Measurements from ENCODE around the gene PPP2R2C.

PPP2R2C gene

DNA sequence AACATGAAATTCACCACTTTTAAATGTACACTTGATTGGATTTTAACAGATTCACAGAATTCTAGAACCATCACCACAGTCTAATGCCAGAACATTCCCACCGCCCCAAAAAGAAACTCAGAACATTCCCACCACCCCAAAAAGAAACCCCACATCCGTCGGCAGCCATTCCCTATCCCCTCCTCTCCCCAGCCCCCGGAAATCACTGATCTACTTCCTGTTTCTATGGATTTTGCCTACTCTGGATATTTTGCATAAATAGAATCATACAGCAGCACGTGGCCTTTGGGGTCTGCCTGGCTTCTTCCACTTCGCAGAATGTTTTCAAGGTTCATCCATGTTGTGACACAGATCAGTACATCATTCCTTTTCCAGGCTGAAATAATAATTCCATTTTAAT is 79.3 kb downstream of the PPP2R2C start:
- Histone ChIP-seq H3K27ac (ENCODE audit: insufficient read depth in 1 of 2, low read depth in 1 of 2, low read length in 2 of 2, poor library complexity in 1 of 2, severe bottlenecking in 2 of 2) (no peak overlapping the region), H3K9me3 (ENCODE audit: control extremely low read depth in 1 of 5, control insufficient read depth in 4 of 5, insufficient read depth in 2 of 5, low read depth in 1 of 5, low read length in 4 of 5) (no peaks in the 10 kb centered on the region), H3K27me3 (replicated peaks in 2 of 5; ENCODE audit: control insufficient read depth in 4 of 5, insufficient read depth in 5 of 5, low read length in 4 of 5) (peaks cover 2 to 55% (median 13%) of the 10 kb centered on the region in 5 experiments), H3K4me3 (ENCODE audit: control insufficient read depth in 1 of 7, extremely low read depth in 1 of 7, insufficient read depth in 4 of 7, low read depth in 2 of 7, low read length in 6 of 7) (no peak overlapping the region), H3K4me1 (ENCODE audit: control extremely low read depth in 1 of 4, control insufficient read depth in 4 of 4, insufficient read depth in 4 of 4, low read length in 3 of 4) (no peaks in the 10 kb centered on the region), H3K36me3 (ENCODE audit: control insufficient read depth in 4 of 4, insufficient read depth in 4 of 4, low read length in 3 of 4) (no peaks in the 10 kb centered on the region)
- ChIA-PET CTCF (interaction anchor here (1.3 kb wide), 1 partner anchor 66 kb away, joined by 3 read pairs; no protein-coding TSS in a partner anchor), POLR2A (no interaction called here)
- WGBS (ENCODE audit: insufficient coverage) = 63% methylated on average over 6 of the region's 6 CpGs
- no peak for DNase-seq

DNA sequence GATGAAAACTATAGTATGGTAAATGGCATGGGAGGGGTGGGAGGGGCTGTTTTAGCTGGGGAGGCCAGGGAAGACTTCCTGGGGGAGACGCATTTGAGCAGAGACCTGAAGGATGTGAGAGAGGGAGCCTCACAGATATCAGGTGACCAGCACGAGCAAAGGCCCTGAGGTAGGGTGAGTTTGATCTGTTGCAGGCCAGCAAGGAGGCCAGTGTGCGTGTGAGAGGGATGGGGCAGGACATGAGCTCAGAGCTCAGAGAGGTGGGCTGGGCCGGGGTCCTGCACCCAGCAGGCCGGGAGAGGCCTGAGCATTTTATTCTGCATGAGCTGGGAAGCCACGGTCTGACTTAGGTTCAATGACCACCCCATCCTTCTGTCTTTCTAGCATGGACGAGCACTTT is 80.0 kb downstream of the PPP2R2C start:
- H3K4me1 ChIP-seq (ENCODE audit: control extremely low read depth in 1 of 4, control insufficient read depth in 4 of 4, insufficient read depth in 4 of 4, low read length in 3 of 4) = no peaks in the 10 kb centered on the region
- 87% methylated on average over 7 of the region's 7 CpGs for WGBS (ENCODE audit: insufficient coverage)
- H3K4me3 ChIP-seq (ENCODE audit: control insufficient read depth in 1 of 7, extremely low read depth in 1 of 7, insufficient read depth in 4 of 7, low read depth in 2 of 7, low read length in 6 of 7) = no peak overlapping the region
- H3K9me3 ChIP-seq (ENCODE audit: control extremely low read depth in 1 of 5, control insufficient read depth in 4 of 5, insufficient read depth in 2 of 5, low read depth in 1 of 5, low read length in 4 of 5) = no peaks in the 10 kb centered on the region
- no peak overlapping the region for H3K27ac ChIP-seq (ENCODE audit: insufficient read depth in 1 of 2, low read depth in 1 of 2, low read length in 2 of 2, poor library complexity in 1 of 2, severe bottlenecking in 2 of 2)
- no peak for DNase-seq
- H3K27me3 ChIP-seq (replicated peaks in 2 of 5; ENCODE audit: control insufficient read depth in 4 of 5, insufficient read depth in 5 of 5, low read length in 4 of 5) = peaks cover 0 to 50% (median 13%) of the 10 kb centered on the region in 5 experiments
- ChIA-PET CTCF (interaction anchor here (0.9 to 1.3 kb wide), 2 partner anchors 13 to 65 kb away, joined by 3 read pairs; no protein-coding TSS in a partner anchor), POLR2A (no interaction called here)
- no peaks in the 10 kb centered on the region for H3K36me3 ChIP-seq (ENCODE audit: control insufficient read depth in 4 of 4, insufficient read depth in 4 of 4, low read length in 3 of 4)

DNA sequence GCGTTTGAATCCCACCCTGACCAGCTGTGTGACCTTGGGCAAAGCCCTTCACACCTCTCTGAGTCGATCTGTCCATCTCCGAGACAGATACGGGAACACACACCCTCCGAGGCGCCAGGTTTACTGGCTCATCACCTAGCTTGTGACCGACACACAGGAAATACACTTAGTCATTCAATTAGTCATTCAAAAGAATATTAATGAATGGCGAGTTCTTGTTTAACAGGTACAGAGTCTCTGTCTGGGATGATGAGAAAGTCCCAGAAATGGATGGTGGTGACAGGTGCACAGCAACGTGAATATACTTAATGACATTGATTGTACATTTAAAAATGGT is 80.6 kb downstream of the PPP2R2C start:
- POLR2A ChIA-PET = no interaction called here
- H3K4me3 ChIP-seq (ENCODE audit: control insufficient read depth in 1 of 7, extremely low read depth in 1 of 7, insufficient read depth in 4 of 7, low read depth in 2 of 7, low read length in 6 of 7) = no peak overlapping the region
- H3K36me3 ChIP-seq (ENCODE audit: control insufficient read depth in 4 of 4, insufficient read depth in 4 of 4, low read length in 3 of 4) = no peaks in the 10 kb centered on the region
- H3K9me3 ChIP-seq (ENCODE audit: control extremely low read depth in 1 of 5, control insufficient read depth in 4 of 5, insufficient read depth in 2 of 5, low read depth in 1 of 5, low read length in 4 of 5) = no peaks in the 10 kb centered on the region
- no peak for DNase-seq
- H3K4me1 ChIP-seq (ENCODE audit: control extremely low read depth in 1 of 4, control insufficient read depth in 4 of 4, insufficient read depth in 4 of 4, low read length in 3 of 4) = no peaks in the 10 kb centered on the region
- CTCF ChIA-PET = interaction anchor here (0.9 to 1.3 kb wide), 2 partner anchors 12 to 65 kb away, joined by 3 read pairs; no protein-coding TSS in a partner anchor
- H3K27ac ChIP-seq (ENCODE audit: insufficient read depth in 1 of 2, low read depth in 1 of 2, low read length in 2 of 2, poor library complexity in 1 of 2, severe bottlenecking in 2 of 2) = no peak overlapping the region
- WGBS (ENCODE audit: insufficient coverage) = 87% methylated on average over 7 of the region's 9 CpGs
- H3K27me3 ChIP-seq (replicated peaks in 2 of 5; ENCODE audit: control insufficient read depth in 4 of 5, insufficient read depth in 5 of 5, low read length in 4 of 5) = peaks cover 0 to 46% (median 13%) of the 10 kb centered on the region in 5 experiments

DNA sequence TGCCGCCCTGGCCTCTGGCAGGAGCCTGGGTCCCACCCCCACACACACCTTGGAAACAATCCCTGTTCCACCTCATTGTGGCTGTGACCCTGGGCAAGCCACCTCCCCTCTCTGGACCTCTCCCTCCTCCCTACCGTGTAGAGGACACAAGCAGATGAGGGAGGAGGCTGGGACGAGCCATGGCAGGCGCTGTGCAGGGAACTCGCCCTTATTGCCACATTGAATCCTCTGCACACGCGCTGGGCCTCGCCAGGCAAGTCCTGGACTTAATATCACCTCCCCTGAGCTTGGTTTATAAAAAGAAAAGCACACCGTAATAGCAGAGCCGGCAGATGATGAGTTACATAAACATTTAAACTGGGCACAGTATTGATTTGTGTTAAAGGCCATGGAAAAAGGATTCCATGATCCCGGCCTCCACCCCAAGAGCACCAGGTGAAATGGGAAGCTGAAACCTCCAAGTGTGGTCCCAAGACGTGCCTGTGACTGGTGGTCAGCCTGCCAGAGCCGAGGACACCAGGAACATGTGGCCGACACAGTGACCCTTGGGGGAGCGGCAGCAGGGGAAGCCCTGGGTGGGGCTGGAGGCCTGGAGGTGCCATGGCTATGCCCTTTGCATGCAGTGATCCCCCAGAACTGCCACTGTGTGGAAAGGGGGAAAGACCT is 81.1 kb downstream of the PPP2R2C start:
- Histone ChIP-seq H3K4me1 (ENCODE audit: control extremely low read depth in 1 of 4, control insufficient read depth in 4 of 4, insufficient read depth in 4 of 4, low read length in 3 of 4) (no peaks in the 10 kb centered on the region), H3K27ac (ENCODE audit: insufficient read depth in 1 of 2, low read depth in 1 of 2, low read length in 2 of 2, poor library complexity in 1 of 2, severe bottlenecking in 2 of 2) (no peak overlapping the region), H3K4me3 (ENCODE audit: control insufficient read depth in 1 of 7, extremely low read depth in 1 of 7, insufficient read depth in 4 of 7, low read depth in 2 of 7, low read length in 6 of 7) (no peak overlapping the region), H3K9me3 (ENCODE audit: control extremely low read depth in 1 of 5, control insufficient read depth in 4 of 5, insufficient read depth in 2 of 5, low read depth in 1 of 5, low read length in 4 of 5) (no peaks in the 10 kb centered on the region), H3K27me3 (replicated peaks in 2 of 5; ENCODE audit: control insufficient read depth in 4 of 5, insufficient read depth in 5 of 5, low read length in 4 of 5) (peaks cover 0 to 46% (median 13%) of the 10 kb centered on the region in 5 experiments), H3K36me3 (ENCODE audit: control insufficient read depth in 4 of 4, insufficient read depth in 4 of 4, low read length in 3 of 4) (no peaks in the 10 kb centered on the region)
- no peak for DNase-seq
- ChIA-PET POLR2A (no interaction called here), CTCF (interaction anchor here (0.6 kb wide), 1 partner anchor 10 kb away, joined by 4 read pairs; no protein-coding TSS in a partner anchor)
- 88% methylated on average over 12 of the region's 15 CpGs for WGBS (ENCODE audit: insufficient coverage)

DNA sequence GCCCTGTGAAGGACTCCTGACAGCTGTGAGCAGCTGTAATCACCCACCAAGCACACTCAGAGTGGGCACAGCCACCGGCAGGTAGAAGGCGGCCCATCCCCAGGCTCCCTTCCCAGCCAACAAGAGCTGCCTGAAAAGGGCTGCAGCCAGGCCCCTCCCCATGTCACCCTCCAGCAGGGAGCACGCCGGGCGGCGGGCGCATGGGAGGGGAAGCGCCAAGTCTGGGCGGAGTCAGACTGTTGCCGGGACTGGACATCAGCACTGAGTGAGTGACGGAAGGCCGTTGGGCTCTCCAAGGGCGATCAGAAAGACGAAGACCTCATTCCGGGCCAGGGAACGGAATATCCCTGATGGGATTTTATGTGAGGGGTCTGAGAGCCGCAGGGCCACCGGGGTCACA is 82.1 kb downstream of the PPP2R2C start:
- 34% methylated on average over 13 of the region's 18 CpGs for WGBS (ENCODE audit: insufficient coverage)
- Histone ChIP-seq H3K4me1 (ENCODE audit: control extremely low read depth in 1 of 4, control insufficient read depth in 4 of 4, insufficient read depth in 4 of 4, low read length in 3 of 4) (no peaks in the 10 kb centered on the region), H3K9me3 (ENCODE audit: control extremely low read depth in 1 of 5, control insufficient read depth in 4 of 5, insufficient read depth in 2 of 5, low read depth in 1 of 5, low read length in 4 of 5) (no peaks in the 10 kb centered on the region), H3K27ac (ENCODE audit: insufficient read depth in 1 of 2, low read depth in 1 of 2, low read length in 2 of 2, poor library complexity in 1 of 2, severe bottlenecking in 2 of 2) (no peak overlapping the region), H3K4me3 (ENCODE audit: control insufficient read depth in 1 of 7, extremely low read depth in 1 of 7, insufficient read depth in 4 of 7, low read depth in 2 of 7, low read length in 6 of 7) (no peak overlapping the region), H3K27me3 (replicated peaks in 2 of 5; ENCODE audit: control insufficient read depth in 4 of 5, insufficient read depth in 5 of 5, low read length in 4 of 5) (peaks cover 0 to 46% (median 13%) of the 10 kb centered on the region in 5 experiments), H3K36me3 (ENCODE audit: control insufficient read depth in 4 of 4, insufficient read depth in 4 of 4, low read length in 3 of 4) (no peaks in the 10 kb centered on the region)
- POLR2A ChIA-PET = no interaction called here
- CTCF ChIA-PET = interaction anchor here (0.6 kb wide), 1 partner anchor 9 kb away, joined by 4 read pairs; no protein-coding TSS in a partner anchor
- DNase-seq = no peak

DNA sequence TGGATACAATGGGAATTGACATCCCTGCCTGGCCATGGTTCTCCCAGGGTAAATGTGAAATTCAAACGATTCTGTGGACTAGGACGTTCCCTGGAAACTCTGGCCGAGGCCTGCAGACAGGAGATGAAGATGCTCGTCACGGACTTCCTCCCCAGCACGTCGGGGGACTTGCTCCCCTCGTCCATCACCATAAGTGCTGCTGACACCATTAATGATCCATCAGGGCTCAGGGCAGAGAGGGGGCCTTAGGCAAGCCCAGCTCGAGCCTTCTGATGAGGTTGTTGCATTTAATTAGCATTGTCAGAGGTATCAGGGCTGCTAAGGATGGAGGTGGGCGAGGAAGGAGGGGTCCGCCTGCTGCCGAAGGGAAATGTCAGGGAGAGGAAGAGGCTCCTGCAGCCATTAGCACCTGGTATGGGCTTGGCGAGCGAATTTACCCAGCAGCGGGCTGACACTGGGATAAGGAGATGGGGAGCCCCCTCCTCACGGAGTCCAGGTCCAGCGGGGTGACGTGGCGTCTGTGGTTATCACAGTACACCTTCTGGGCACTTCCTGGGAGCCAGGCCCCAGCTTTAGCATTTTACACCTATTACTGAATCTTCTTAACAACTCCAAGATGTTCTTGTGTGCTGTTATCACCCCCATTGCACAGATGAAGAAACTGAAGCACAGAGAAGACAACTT is 83.1 kb downstream of the PPP2R2C start:
- no peak overlapping the region for H3K27ac ChIP-seq (ENCODE audit: insufficient read depth in 1 of 2, low read depth in 1 of 2, low read length in 2 of 2, poor library complexity in 1 of 2, severe bottlenecking in 2 of 2)
- POLR2A ChIA-PET = no interaction called here
- 63% methylated on average over 18 of the region's 19 CpGs for WGBS (ENCODE audit: insufficient coverage)
- H3K4me3 ChIP-seq (ENCODE audit: control insufficient read depth in 1 of 7, extremely low read depth in 1 of 7, insufficient read depth in 4 of 7, low read depth in 2 of 7, low read length in 6 of 7) = no peak overlapping the region
- DNase-seq = no peak
- H3K9me3 ChIP-seq (ENCODE audit: control extremely low read depth in 1 of 5, control insufficient read depth in 4 of 5, insufficient read depth in 2 of 5, low read depth in 1 of 5, low read length in 4 of 5) = no peaks in the 10 kb centered on the region
- CTCF ChIA-PET = no interaction called here
- peaks cover 0 to 45% (median 17%) of the 10 kb centered on the region in 5 experiments for H3K27me3 ChIP-seq (replicated peaks in 2 of 5; ENCODE audit: control insufficient read depth in 4 of 5, insufficient read depth in 5 of 5, low read length in 4 of 5)
- H3K36me3 ChIP-seq (ENCODE audit: control insufficient read depth in 4 of 4, insufficient read depth in 4 of 4, low read length in 3 of 4) = no peaks in the 10 kb centered on the region
- no peaks in the 10 kb centered on the region for H3K4me1 ChIP-seq (ENCODE audit: control extremely low read depth in 1 of 4, control insufficient read depth in 4 of 4, insufficient read depth in 4 of 4, low read length in 3 of 4)

DNA sequence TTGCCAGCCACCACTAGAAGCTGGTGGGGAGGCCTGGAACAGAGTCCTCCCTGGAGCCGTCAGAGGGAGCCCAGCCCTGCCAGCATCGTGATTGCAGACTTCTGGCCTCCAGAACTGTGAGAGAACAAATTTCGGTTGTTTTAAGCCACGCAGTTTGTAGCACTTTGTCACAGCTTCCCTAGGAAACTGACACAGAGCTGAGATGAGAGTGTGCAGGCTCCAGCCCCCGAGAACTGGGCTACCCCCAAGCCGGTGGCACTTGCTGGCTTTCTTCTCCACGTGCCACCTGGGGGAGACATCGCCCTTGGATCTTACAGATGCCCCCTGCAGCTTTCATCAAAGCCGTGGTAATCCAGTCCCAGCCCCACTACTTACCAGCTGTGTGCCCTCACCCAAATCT is 83.7 kb downstream of the PPP2R2C start:
- DNase-seq = no peak
- Histone ChIP-seq H3K36me3 (ENCODE audit: control insufficient read depth in 4 of 4, insufficient read depth in 4 of 4, low read length in 3 of 4) (no peaks in the 10 kb centered on the region), H3K4me3 (ENCODE audit: control insufficient read depth in 1 of 7, extremely low read depth in 1 of 7, insufficient read depth in 4 of 7, low read depth in 2 of 7, low read length in 6 of 7) (no peak overlapping the region), H3K27me3 (replicated peaks in 2 of 5; ENCODE audit: control insufficient read depth in 4 of 5, insufficient read depth in 5 of 5, low read length in 4 of 5) (peaks cover 0 to 48% (median 13%) of the 10 kb centered on the region in 5 experiments), H3K27ac (ENCODE audit: insufficient read depth in 1 of 2, low read depth in 1 of 2, low read length in 2 of 2, poor library complexity in 1 of 2, severe bottlenecking in 2 of 2) (no peak overlapping the region), H3K9me3 (ENCODE audit: control extremely low read depth in 1 of 5, control insufficient read depth in 4 of 5, insufficient read depth in 2 of 5, low read depth in 1 of 5, low read length in 4 of 5) (no peaks in the 10 kb centered on the region), H3K4me1 (ENCODE audit: control extremely low read depth in 1 of 4, control insufficient read depth in 4 of 4, insufficient read depth in 4 of 4, low read length in 3 of 4) (no peaks in the 10 kb centered on the region)
- 61% methylated on average over 9 of the region's 9 CpGs for WGBS (ENCODE audit: insufficient coverage)
- ChIA-PET CTCF (no interaction called here), POLR2A (no interaction called here)
